PC-9 (cell line): ENCODE measurements around the gene TMEM128.

Source experiments
- CTCF ChIP-seq: fragments of 200-600 bp; sonication (generic); conservative IDR thresholded peaks from 2 replicates; pipeline ENCODE4 v1.6.1; 2017; ENCODE audit warnings: mixed run types, antibody characterized with exemption, mild to moderate bottlenecking, moderate library complexity
- EZH2 ChIP-seq: fragments of 200-600 bp; sonication (generic); IDR thresholded peaks from 2 replicates; pipeline ENCODE4 v1.8.0; 2017; ENCODE audit warnings: antibody characterized with exemption, low read depth

- TF ChIP-seq CTCF (no peak), EZH2 (no peak)
Observed at GRCh38 chr4:4259484-4260100, 11.6 kb upstream of the TMEM128 start.
